Measurements from ENCODE around the gene CHST9.

Gene CHST9

GRCh38 chr18:27175914-27176313 is 9.2 kb downstream of the CHST9 start:
- ATAC-seq (ENCODE audit: insufficient read depth, low read depth) = no peak
- Histone ChIP-seq H2AFZ (ENCODE audit: low read depth, low read length) (no peak overlapping the region), H3K4me3 (ENCODE audit: low read depth in 1 of 2, low read length in 2 of 2) (no peak overlapping the region), H3K79me2 (ENCODE audit: insufficient read depth, low read length) (no peaks in the 10 kb centered on the region), H3K36me3 (ENCODE audit: insufficient read depth, low read length) (no peaks in the 10 kb centered on the region), H3K4me1 (ENCODE audit: insufficient read depth, low read length) (no peaks in the 10 kb centered on the region), H3K9ac (ENCODE audit: low read depth, low read length) (no peak overlapping the region), H3K27ac (ENCODE audit: low read length) (no peak overlapping the region), H3K9me3 (ENCODE audit: insufficient read depth, low read length, severe bottlenecking) (no peaks in the 10 kb centered on the region), H4K20me1 (ENCODE audit: insufficient read depth, low read length) (no peaks in the 10 kb centered on the region), H3K27me3 (ENCODE audit: insufficient read depth, low read length, poor library complexity) (no peaks in the 10 kb centered on the region), H3K4me2 (ENCODE audit: insufficient read depth, low read length) (no peak overlapping the region)
- DNase-seq = no peak
- TF ChIP-seq CTCF (IDR thresholded peaks at IDR 0.05; ENCODE audit: borderline replicate concordance, extremely low read depth, low read length, poor library complexity, severe bottlenecking) = no peak
- no peak for TF ChIP-seq EZH2 (IDR thresholded peaks at IDR 0.05; ENCODE audit: borderline replicate concordance, low read depth, low read length, severe bottlenecking)

GRCh38 chr18:27175245-27175644 is 9.9 kb downstream of the CHST9 start:
- no peak for DNase-seq

GRCh38 chr18:27171993-27172392 is 13.1 kb downstream of the CHST9 start:
- H3K4me3 ChIP-seq (ENCODE audit: low read depth in 1 of 2, low read length in 2 of 2) = no peak overlapping the region
- H3K4me1 ChIP-seq (ENCODE audit: insufficient read depth, low read length) = no peaks in the 10 kb centered on the region
- TF ChIP-seq EZH2 (IDR thresholded peaks at IDR 0.05; ENCODE audit: borderline replicate concordance, low read depth, low read length, severe bottlenecking) (no peak), CTCF (IDR thresholded peaks at IDR 0.05; ENCODE audit: borderline replicate concordance, extremely low read depth, low read length, poor library complexity, severe bottlenecking) (no peak)
- no peaks in the 10 kb centered on the region for H3K79me2 ChIP-seq (ENCODE audit: insufficient read depth, low read length)
- ATAC-seq (ENCODE audit: insufficient read depth, low read depth) = no peak
- DNase-seq = no peak
- no peak overlapping the region for H2AFZ ChIP-seq (ENCODE audit: low read depth, low read length)
- H4K20me1 ChIP-seq (ENCODE audit: insufficient read depth, low read length) = no peaks in the 10 kb centered on the region
- H3K27ac ChIP-seq (ENCODE audit: low read length) = no peak overlapping the region
- H3K36me3 ChIP-seq (ENCODE audit: insufficient read depth, low read length) = no peaks in the 10 kb centered on the region
- no peaks in the 10 kb centered on the region for H3K27me3 ChIP-seq (ENCODE audit: insufficient read depth, low read length, poor library complexity)
- no peaks in the 10 kb centered on the region for H3K9me3 ChIP-seq (ENCODE audit: insufficient read depth, low read length, severe bottlenecking)
- H3K4me2 ChIP-seq (ENCODE audit: insufficient read depth, low read length) = no peak overlapping the region
- H3K9ac ChIP-seq (ENCODE audit: low read depth, low read length) = no peak overlapping the region

More at GRCh38 chr18:27175245-27175644, 9.9 kb downstream of the CHST9 start:
- H3K4me3 ChIP-seq (ENCODE audit: low read depth in 1 of 2, low read length in 2 of 2) = no peak overlapping the region
- H3K27ac ChIP-seq (ENCODE audit: low read length) = no peak overlapping the region
- H3K79me2 ChIP-seq (ENCODE audit: insufficient read depth, low read length) = no peaks in the 10 kb centered on the region
- no peak for ATAC-seq (ENCODE audit: insufficient read depth, low read depth)
- H3K4me1 ChIP-seq (ENCODE audit: insufficient read depth, low read length) = no peaks in the 10 kb centered on the region
- H2AFZ ChIP-seq (ENCODE audit: low read depth, low read length) = no peak overlapping the region
- no peak overlapping the region for H3K4me2 ChIP-seq (ENCODE audit: insufficient read depth, low read length)
- no peaks in the 10 kb centered on the region for H3K9me3 ChIP-seq (ENCODE audit: insufficient read depth, low read length, severe bottlenecking)
- H3K9ac ChIP-seq (ENCODE audit: low read depth, low read length) = no peak overlapping the region
- H4K20me1 ChIP-seq (ENCODE audit: insufficient read depth, low read length) = no peaks in the 10 kb centered on the region
- no peaks in the 10 kb centered on the region for H3K36me3 ChIP-seq (ENCODE audit: insufficient read depth, low read length)
- no peak for TF ChIP-seq CTCF (IDR thresholded peaks at IDR 0.05; ENCODE audit: borderline replicate concordance, extremely low read depth, low read length, poor library complexity, severe bottlenecking)
- no peak for TF ChIP-seq EZH2 (IDR thresholded peaks at IDR 0.05; ENCODE audit: borderline replicate concordance, low read depth, low read length, severe bottlenecking)
- no peaks in the 10 kb centered on the region for H3K27me3 ChIP-seq (ENCODE audit: insufficient read depth, low read length, poor library complexity)

GRCh38 chr18:27165412-27165811 is 19.7 kb downstream of the CHST9 start:
- Histone ChIP-seq H3K27me3 (ENCODE audit: insufficient read depth, low read length, poor library complexity) (no peaks in the 10 kb centered on the region), H3K9ac (ENCODE audit: low read depth, low read length) (no peak overlapping the region), H3K9me3 (ENCODE audit: insufficient read depth, low read length, severe bottlenecking) (no peaks in the 10 kb centered on the region), H3K36me3 (ENCODE audit: insufficient read depth, low read length) (no peaks in the 10 kb centered on the region), H3K79me2 (ENCODE audit: insufficient read depth, low read length) (no peaks in the 10 kb centered on the region), H3K4me1 (ENCODE audit: insufficient read depth, low read length) (no peaks in the 10 kb centered on the region), H3K4me2 (ENCODE audit: insufficient read depth, low read length) (no peak overlapping the region), H4K20me1 (ENCODE audit: insufficient read depth, low read length) (no peaks in the 10 kb centered on the region), H2AFZ (ENCODE audit: low read depth, low read length) (no peak overlapping the region), H3K27ac (ENCODE audit: low read length) (no peak overlapping the region), H3K4me3 (ENCODE audit: low read depth in 1 of 2, low read length in 2 of 2) (no peak overlapping the region)
- no peak for TF ChIP-seq CTCF (IDR thresholded peaks at IDR 0.05; ENCODE audit: borderline replicate concordance, extremely low read depth, low read length, poor library complexity, severe bottlenecking)
- DNase-seq (no peak), ATAC-seq (ENCODE audit: insufficient read depth, low read depth) (no peak)

Measured in DND-41 (cell line).